Body of pancreas (tissue), 4 donors: ENCODE results near the gene TBX21.

Experiments
- CTCF ChIP-seq, 7 experiments: fragments of 450-650 bp in 4 of 7; fragments of 200-600 bp in 3 of 7; sonication (generic) in 3 of 7; IDR thresholded peaks; one replicate each; pipeline ENCODE4 v1.5.1; 2016 to 2019; ENCODE audit warnings: antibody characterized with exemption in 7 of 7
- POLR2A ChIP-seq, 3 donors: fragments of 450-650 bp; IDR thresholded peaks; one replicate each; pipeline ENCODE4 v1.6.1; 2016; ENCODE audit warnings: antibody characterized with exemption in 3 of 3, mild to moderate bottlenecking in 2 of 3

DNA sequence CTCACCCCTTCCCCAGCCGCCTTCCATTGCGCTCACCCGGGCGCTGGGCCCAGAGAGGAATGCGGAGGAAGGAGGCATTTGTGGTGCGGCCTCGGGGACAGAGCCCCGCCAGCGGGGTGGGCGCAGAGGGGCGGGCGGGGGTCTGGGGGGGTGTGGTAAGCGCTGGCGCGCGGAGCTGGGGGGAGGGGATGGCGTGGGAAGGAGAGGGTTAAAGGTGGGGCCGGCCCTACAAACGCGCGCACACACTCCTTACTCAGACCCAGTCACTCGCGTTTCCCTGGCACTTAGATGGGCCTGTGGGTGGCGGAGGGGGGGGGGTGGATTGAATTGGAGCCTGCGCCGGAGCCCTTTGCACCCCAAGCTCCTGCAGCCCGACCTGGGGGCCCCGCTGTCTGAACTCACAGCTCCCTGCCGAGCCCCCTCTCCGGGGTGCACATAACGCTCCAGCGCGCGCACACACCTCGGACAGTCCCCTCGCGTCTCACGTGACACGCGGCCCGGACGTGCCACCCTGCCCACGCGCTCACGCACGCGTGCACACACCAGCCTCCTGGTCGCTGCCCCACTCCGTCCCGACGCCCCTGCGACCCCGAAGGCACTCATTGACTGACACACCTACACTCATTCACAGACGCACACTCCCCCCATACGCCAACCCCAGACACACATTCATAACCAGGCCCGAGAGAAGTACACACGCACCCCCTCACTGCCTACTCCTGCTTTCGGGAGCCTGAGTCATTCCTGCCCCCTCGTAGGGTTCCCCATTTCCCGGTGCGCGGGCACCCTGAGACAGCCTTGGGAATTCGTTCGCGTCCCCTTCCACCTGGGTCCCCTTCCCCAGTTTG is 38.2 kb upstream of the TBX21 start:
- TF ChIP-seq POLR2A (IDR thresholded peaks at IDR 0.05) (peak in 1 of 3 donors; percentile 7), CTCF (IDR thresholded peaks at IDR 0.05) (no peak)
